Stomach (tissue), 9 donors: Measurements from ENCODE around the gene FOXRED1. TPM values are rescaled to one million over a fixed set of nuclear protein-coding genes. Genes with fewer than 3 reads are reported as not detected.
A peak's percentile ranks its signal among the peaks of the same experiment; 100 is the strongest.
"Not testable (repeated sequence)": the region's sequence is repeated elsewhere in the genome, so short reads cannot be mapped to it uniquely, and the experiment has no call there.

Source experiments
- DNase-seq, 2 donors: peaks; one replicate each; pipeline versions ENCODE4 v3.0.0 to v3.0.0-alpha.2; 2013 to 2019
- H3K27ac ChIP-seq, 5 donors: fragments of 200-600 bp in 4 of 5; sonication (generic) in 4 of 5; one replicate each; pipeline ENCODE4 v1.5.1; 2013 to 2019; ENCODE audit warnings: mild to moderate bottlenecking in 1 of 5, moderate library complexity in 1 of 5
- H3K27me3 ChIP-seq, 3 donors: fragments of 200-600 bp; sonication (generic); one replicate each; pipeline ENCODE4 v1.5.1; 2017 to 2019; ENCODE audit warnings: mixed run types in 1 of 3
- H3K36me3 ChIP-seq, 4 donors: fragments of 200-600 bp; sonication (generic); 1 replicate in 3 of 4; 2 replicates in 1 of 4; pipeline ENCODE4 v1.5.1; 2016 to 2019
- H3K4me1 ChIP-seq, 4 donors: fragments of 200-600 bp; sonication (generic); one replicate each; pipeline ENCODE4 v1.5.1; 2016 to 2019
- H3K4me3 ChIP-seq, 4 donors: fragments of 200-600 bp; sonication (generic) in 3 of 4; one replicate each; pipeline ENCODE4 v1.5.1; 2016 to 2019; ENCODE audit warnings: mild to moderate bottlenecking in 1 of 4
- H3K9me3 ChIP-seq, 4 donors: fragments of 200-600 bp; sonication (generic); one replicate each; pipeline ENCODE4 v1.5.1; 2016 to 2019
- CTCF ChIP-seq, 7 experiments: fragments of 450-650 bp in 4 of 7; fragments of 200-600 bp in 3 of 7; sonication (generic) in 3 of 7; IDR thresholded peaks; one replicate each; pipeline ENCODE4 v1.5.1; 2016 to 2019; ENCODE audit warnings: antibody characterized with exemption in 7 of 7, control low read depth in 2 of 7, mild to moderate bottlenecking in 1 of 7
- EP300 ChIP-seq: sonication (generic); formaldehyde crosslinking; IDR thresholded peaks from one replicate; pipeline ENCODE4 v1.6.1; 2017; ENCODE audit warnings: antibody characterized with exemption
- POLR2A ChIP-seq, 4 donors: fragments of 450-650 bp; IDR thresholded peaks; one replicate each; pipeline ENCODE4 v1.6.1; 2016; ENCODE audit warnings: antibody characterized with exemption in 4 of 4, control low read depth in 2 of 4, mild to moderate bottlenecking in 1 of 4, moderate library complexity in 1 of 4
- POLR2AphosphoS5 ChIP-seq, 3 donors: sonication (generic); formaldehyde crosslinking; IDR thresholded peaks; one replicate each; pipeline ENCODE4 v1.6.1; 2016; ENCODE audit warnings: antibody characterized with exemption in 3 of 3
- WGBS, 5 donors: extraction: QIAGEN DNeasy Blood & Tissue Kit in 3 of 5; methylation state at CpG; one replicate each; pipeline versions ENCODE4 v1.1.5 to v1.1.7; 2013 to 2018; 5-methylcytosine and 5-hydroxymethylcytosine counted together
- intact Hi-C: fragments of 100-400 bp; cut with DNase I; formaldehyde crosslinking; loops from one replicate; pipeline ENCODE4 v1.15.1; 2023; ENCODE audit warnings: low total_unique reads
- polyA plus RNA-seq, 3 donors: library from polyadenylated mRNA; stranded (reverse); fragments of 200-250 nt; gene quantifications; one replicate each; pipeline ENCODE4 v1.2.3, GENCODE V29; 2013
- total RNA-seq, 5 donors: library from RNA; depleted of rRNA; stranded (reverse); fragments of >200 nt; gene quantifications; one replicate each; pipeline versions ENCODE4 v1.1.0 to v1.2.3, GENCODE V29; 2014 to 2016
- donor health status: healthy with polysubstance abuse.
- donor health status: Bipolar disorder and iron deficiency.
- donor health status: healthy.

FOXRED1 gene
- total and polyA plus RNA-seq, 8 donors, result 5.4 to 26.3 (median 17.4) TPM

- Histone ChIP-seq H3K27me3 (no peaks in the 10 kb centered on the region), H3K9me3 (no peaks in the 10 kb centered on the region), H3K4me1 (peaks cover 16 to 51% (median 29%) of the 10 kb centered on the region in 4 donors), H3K27ac (no peak overlapping the region), H3K36me3 (peaks cover 0 to 32% (median 22%) of the 10 kb centered on the region in 4 donors), H3K4me3 (no peak overlapping the region)
- no peak for TF ChIP-seq POLR2AphosphoS5 (IDR thresholded peaks at IDR 0.05)
- TF ChIP-seq CTCF (IDR thresholded peaks at IDR 0.05), result peak in 1 of 7 experiments; percentile 16
- no peak for TF ChIP-seq EP300
- TF ChIP-seq POLR2A (IDR thresholded peaks at IDR 0.05), result no peak
- WGBS, 5 donors, result 30 to 41% (median 37%) methylated on average over 5 of the region's 5 CpGs
- intact Hi-C loops, result no loop called here
- peak in 1 of 2 donors; percentile 76 for DNase-seq
These were observed 38.8 kb downstream of the FOXRED1 start for GRCh38 chr11:126307706-126308105.

- DNase-seq, result peak in 1 of 2 donors; percentile 41
- Histone ChIP-seq H3K4me1 (peaks cover 16 to 51% (median 27%) of the 10 kb centered on the region in 4 donors), H3K36me3 (peaks cover 0 to 32% (median 25%) of the 10 kb centered on the region in 4 donors), H3K9me3 (no peaks in the 10 kb centered on the region), H3K27ac (no peak overlapping the region), H3K27me3 (no peaks in the 10 kb centered on the region), H3K4me3 (no peak overlapping the region)
- TF ChIP-seq POLR2AphosphoS5 (IDR thresholded peaks at IDR 0.05) (no peak), POLR2A (IDR thresholded peaks at IDR 0.05) (no peak), CTCF (IDR thresholded peaks at IDR 0.05) (no peak), EP300 (no peak)
- intact Hi-C loops, result no loop called here
- WGBS, 5 donors, result 67 to 82% (median 78%) methylated on average over 4 of the region's 4 CpGs
These were observed 39.3 kb downstream of the FOXRED1 start for GRCh38 chr11:126308271-126308671.

GRCh38 chr11:126308771-126309170 is 39.8 kb downstream of the FOXRED1 start:
- Histone ChIP-seq H3K4me1 (peaks cover 16 to 50% (median 25%) of the 10 kb centered on the region in 4 donors), H3K36me3 (peaks cover 0 to 33% (median 26%) of the 10 kb centered on the region in 4 donors)
- H3K27me3 ChIP-seq, H3K9me3 ChIP-seq, H3K4me3 ChIP-seq, H3K27ac ChIP-seq, intact Hi-C loops, DNase-seq: not testable (repeated sequence)
- 85 to 92% (median 87%) methylated on average over 4 of the region's 4 CpGs for WGBS, 5 donors

- WGBS, 5 donors, result 60 to 72% (median 67%) methylated on average over 12 of the region's 12 CpGs
- H3K27ac ChIP-seq, result peak overlapping the region in 2 of 5 donors; percentile 17 to 61
- H3K27me3 ChIP-seq, result no peaks in the 10 kb centered on the region
- peaks cover 0 to 42% (median 33%) of the 10 kb centered on the region in 4 donors for H3K36me3 ChIP-seq
- H3K4me1 ChIP-seq, result peaks cover 9 to 39% (median 14%) of the 10 kb centered on the region in 4 donors
- no peak overlapping the region for H3K4me3 ChIP-seq
- intact Hi-C loops, result loop anchor here (5.0 to 10.0 kb wide), 2 partner anchors 104 to 167 kb away; no protein-coding TSS in a partner anchor
- TF ChIP-seq POLR2A (IDR thresholded peaks at IDR 0.05) (no peak), CTCF (IDR thresholded peaks at IDR 0.05) (peak in 5 of 7 experiments; percentile 68 to 83 (median 76)), EP300 (no peak), POLR2AphosphoS5 (IDR thresholded peaks at IDR 0.05) (peak in 1 of 3 donors; percentile 44)
- peak; percentile 74 to 91 for DNase-seq
- H3K9me3 ChIP-seq, result no peaks in the 10 kb centered on the region
These were observed 41.4 kb downstream of the FOXRED1 start for GRCh38 chr11:126310200-126310991.

GRCh38 chr11:126310992-126311310 is 42.0 kb downstream of the FOXRED1 start:
- Histone ChIP-seq H3K4me3 (no peak overlapping the region), H3K36me3 (peaks cover 0 to 42% (median 33%) of the 10 kb centered on the region in 4 donors), H3K27ac (peak overlapping the region in 2 of 5 donors; percentile 17 to 61), H3K9me3 (no peaks in the 10 kb centered on the region), H3K4me1 (peaks cover 9 to 39% (median 12%) of the 10 kb centered on the region in 4 donors), H3K27me3 (no peaks in the 10 kb centered on the region)
- intact Hi-C loops, result loop anchor here (5.0 to 10.0 kb wide), 2 partner anchors 104 to 166 kb away; no protein-coding TSS in a partner anchor
- WGBS, 5 donors, result 64 to 74% (median 66%) methylated on average over 5 to 6 of the region's 6 CpGs
- DNase-seq, result no peak
- TF ChIP-seq POLR2A (IDR thresholded peaks at IDR 0.05) (no peak), POLR2AphosphoS5 (IDR thresholded peaks at IDR 0.05) (no peak), CTCF (IDR thresholded peaks at IDR 0.05) (no peak), EP300 (no peak)
